Measurements from ENCODE around the gene GSTM3. TPM values are rescaled to one million over a fixed set of nuclear protein-coding genes. Genes with fewer than 3 reads are reported as not detected.
"Not testable (repeated sequence)": the region's sequence is repeated elsewhere in the genome, so short reads cannot be mapped to it uniquely, and the experiment has no call there.

Gene GSTM3
- total and polyA plus RNA-seq, 2 experiments from 2014 or later = 297 to 962 TPM

GRCh38 chr1:109704173-109704572 is 36.7 kb downstream of the GSTM3 start:
- no peak overlapping the region for H2AFZ ChIP-seq
- no peaks in the 10 kb centered on the region for H3K27me3 ChIP-seq
- WGBS (ENCODE audit: low lambda C conversion rate, missing lambda C conversion rate) = 82% methylated on average over 8 of the region's 8 CpGs
- TF ChIP-seq EZH2phosphoT487 (IDR thresholded peaks at IDR 0.05; ENCODE audit: low read depth, severe bottlenecking, unreplicated experiment) = no peak
- TF ChIP-seq CTCF (IDR thresholded peaks at IDR 0.05; ENCODE audit: poor library complexity) = no peak
- no peak for TF ChIP-seq EZH2 (IDR thresholded peaks at IDR 0.05; ENCODE audit: borderline replicate concordance)
- no peaks in the 10 kb centered on the region for H3K9me3 ChIP-seq (ENCODE audit: low read depth)
- H3K79me2 ChIP-seq = no peaks in the 10 kb centered on the region
- H3K4me3 ChIP-seq = no peak overlapping the region
- no peaks in the 10 kb centered on the region for H3K36me3 ChIP-seq (replicated peaks; ENCODE audit: insufficient read depth, low read depth)
- H3K27ac ChIP-seq = no peak overlapping the region
- no peaks in the 10 kb centered on the region for H3K4me1 ChIP-seq (ENCODE audit: insufficient read depth)
- no peaks in the 10 kb centered on the region for H3K9me2 ChIP-seq (replicated peaks; ENCODE audit: insufficient read depth)
- no peaks in the 10 kb centered on the region for H4K20me1 ChIP-seq (ENCODE audit: insufficient read depth, poor library complexity, severe bottlenecking)
- no peak overlapping the region for H3K4me2 ChIP-seq
- no peak for DNase-seq (ENCODE audit: low spot score)

GRCh38 chr1:109702940-109703339 is 37.9 kb downstream of the GSTM3 start:
- not testable (repeated sequence) for H3K27me3 ChIP-seq; H3K79me2 ChIP-seq; H3K36me3 ChIP-seq (replicated peaks; ENCODE audit: insufficient read depth, low read depth); H2AFZ ChIP-seq; H4K20me1 ChIP-seq (ENCODE audit: insufficient read depth, poor library complexity, severe bottlenecking); DNase-seq (ENCODE audit: low spot score); H3K4me1 ChIP-seq (ENCODE audit: insufficient read depth); H3K4me2 ChIP-seq; H3K9me3 ChIP-seq (ENCODE audit: low read depth); H3K27ac ChIP-seq; H3K4me3 ChIP-seq; H3K9me2 ChIP-seq (replicated peaks; ENCODE audit: insufficient read depth)
- 86% methylated on average over 3 of the region's 3 CpGs for WGBS (ENCODE audit: low lambda C conversion rate, missing lambda C conversion rate)

- H3K36me3 ChIP-seq (replicated peaks; ENCODE audit: insufficient read depth, low read depth); H3K4me2 ChIP-seq; H3K4me1 ChIP-seq (ENCODE audit: insufficient read depth); DNase-seq (ENCODE audit: low spot score); H3K9me2 ChIP-seq (replicated peaks; ENCODE audit: insufficient read depth); H3K4me3 ChIP-seq; H3K27ac ChIP-seq; H3K9me3 ChIP-seq (ENCODE audit: low read depth); H4K20me1 ChIP-seq (ENCODE audit: insufficient read depth, poor library complexity, severe bottlenecking); H3K27me3 ChIP-seq; H2AFZ ChIP-seq; H3K79me2 ChIP-seq: not testable (repeated sequence)
- WGBS (ENCODE audit: low lambda C conversion rate, missing lambda C conversion rate) = 79% methylated on average over 4 of the region's 4 CpGs
Measured at GRCh38 chr1:109697861-109698260, 43.0 kb downstream of the GSTM3 start.

GRCh38 chr1:109697066-109697465 is 43.8 kb downstream of the GSTM3 start:
- no peaks in the 10 kb centered on the region for H4K20me1 ChIP-seq (ENCODE audit: insufficient read depth, poor library complexity, severe bottlenecking)
- no peak for DNase-seq (ENCODE audit: low spot score)
- no peak overlapping the region for H2AFZ ChIP-seq
- no peak overlapping the region for H3K4me3 ChIP-seq
- no peaks in the 10 kb centered on the region for H3K79me2 ChIP-seq
- no peak overlapping the region for H3K4me2 ChIP-seq
- H3K4me1 ChIP-seq (ENCODE audit: insufficient read depth) = no peaks in the 10 kb centered on the region
- TF ChIP-seq CTCF (IDR thresholded peaks at IDR 0.05; ENCODE audit: poor library complexity) (no peak), EZH2phosphoT487 (IDR thresholded peaks at IDR 0.05; ENCODE audit: low read depth, severe bottlenecking, unreplicated experiment) (no peak), EZH2 (IDR thresholded peaks at IDR 0.05; ENCODE audit: borderline replicate concordance) (no peak)
- no peaks in the 10 kb centered on the region for H3K9me2 ChIP-seq (replicated peaks; ENCODE audit: insufficient read depth)
- no peaks in the 10 kb centered on the region for H3K36me3 ChIP-seq (replicated peaks; ENCODE audit: insufficient read depth, low read depth)
- no peak overlapping the region for H3K27ac ChIP-seq
- H3K9me3 ChIP-seq (ENCODE audit: low read depth) = no peaks in the 10 kb centered on the region
- WGBS (ENCODE audit: low lambda C conversion rate, missing lambda C conversion rate) = 95% methylated on average over 4 of the region's 4 CpGs
- no peaks in the 10 kb centered on the region for H3K27me3 ChIP-seq

- H2AFZ ChIP-seq; H3K36me3 ChIP-seq (replicated peaks; ENCODE audit: insufficient read depth, low read depth); H3K9me2 ChIP-seq (replicated peaks; ENCODE audit: insufficient read depth); H3K4me2 ChIP-seq; H4K20me1 ChIP-seq (ENCODE audit: insufficient read depth, poor library complexity, severe bottlenecking); H3K27me3 ChIP-seq; H3K4me1 ChIP-seq (ENCODE audit: insufficient read depth); H3K9me3 ChIP-seq (ENCODE audit: low read depth); H3K4me3 ChIP-seq; H3K27ac ChIP-seq; H3K79me2 ChIP-seq; DNase-seq (ENCODE audit: low spot score): not testable (repeated sequence)
- WGBS (ENCODE audit: low lambda C conversion rate, missing lambda C conversion rate) = 82% methylated on average over 3 of the region's 3 CpGs
Measured at GRCh38 chr1:109695138-109695537, 45.7 kb downstream of the GSTM3 start.

GRCh38 chr1:109694400-109694799 is 46.4 kb downstream of the GSTM3 start:
- not testable (repeated sequence) for H3K4me3 ChIP-seq; H3K4me1 ChIP-seq (ENCODE audit: insufficient read depth); H3K9me2 ChIP-seq (replicated peaks; ENCODE audit: insufficient read depth); H2AFZ ChIP-seq; H3K27me3 ChIP-seq; H3K4me2 ChIP-seq; H4K20me1 ChIP-seq (ENCODE audit: insufficient read depth, poor library complexity, severe bottlenecking); DNase-seq (ENCODE audit: low spot score); H3K79me2 ChIP-seq; H3K36me3 ChIP-seq (replicated peaks; ENCODE audit: insufficient read depth, low read depth); H3K27ac ChIP-seq; H3K9me3 ChIP-seq (ENCODE audit: low read depth)
- 94% methylated on average over 5 of the region's 5 CpGs for WGBS (ENCODE audit: low lambda C conversion rate, missing lambda C conversion rate)
